ENCODE measurements around the gene STN1.

The STN1 gene

DNA sequence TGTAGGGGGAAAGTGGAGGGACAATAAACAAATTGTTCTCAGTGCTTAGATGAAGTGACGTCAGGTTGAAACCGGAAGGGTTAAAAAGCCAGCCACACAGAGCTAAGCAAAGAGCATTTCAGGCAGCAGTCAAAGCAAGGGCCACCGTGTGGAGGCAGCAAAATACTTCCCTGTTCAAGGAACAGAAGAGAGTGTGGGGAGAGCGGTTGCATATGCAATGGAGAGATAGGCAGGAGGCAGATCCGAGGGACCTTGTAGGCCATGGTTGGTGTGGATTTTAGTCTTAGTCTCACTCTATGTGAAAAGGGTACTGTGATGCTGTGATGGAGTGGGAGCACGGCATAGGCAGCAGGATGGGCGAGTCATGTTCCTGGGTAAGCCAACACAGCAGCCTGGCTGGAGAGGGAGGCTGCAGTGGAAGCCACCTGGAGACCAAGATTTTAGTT, 3.8 kb upstream of the STN1 start:
- Histone ChIP-seq H4K20me1 (ENCODE audit: insufficient read depth, low read length) (no peaks in the 10 kb centered on the region), H3K79me2 (ENCODE audit: low read length) (peaks cover 3% of the 10 kb centered on the region; the same call in 1 of the 2 replicates), H3K4me3 (ENCODE audit: low read length) (no peak overlapping the region), H2AFZ (ENCODE audit: low read depth, low read length) (no peak overlapping the region), H3K27me3 (ENCODE audit: low read depth, low read length) (no peaks in the 10 kb centered on the region), H3K27ac (ENCODE audit: low read length) (no peak overlapping the region), H3K36me3 (replicated peaks; ENCODE audit: low read depth, low read length) (no peaks in the 10 kb centered on the region), H3K4me2 (ENCODE audit: low read length) (no peak overlapping the region), H3K4me1 (ENCODE audit: low read length) (peaks cover 11% of the 10 kb centered on the region), H3K9ac (ENCODE audit: low read length) (no peak overlapping the region), H3K9me3 (ENCODE audit: insufficient read depth, low read length) (no peaks in the 10 kb centered on the region)
- TF ChIP-seq EZH2phosphoT487 (IDR thresholded peaks at IDR 0.05; ENCODE audit: low read depth): no peak
- TF ChIP-seq, protein P1, sequence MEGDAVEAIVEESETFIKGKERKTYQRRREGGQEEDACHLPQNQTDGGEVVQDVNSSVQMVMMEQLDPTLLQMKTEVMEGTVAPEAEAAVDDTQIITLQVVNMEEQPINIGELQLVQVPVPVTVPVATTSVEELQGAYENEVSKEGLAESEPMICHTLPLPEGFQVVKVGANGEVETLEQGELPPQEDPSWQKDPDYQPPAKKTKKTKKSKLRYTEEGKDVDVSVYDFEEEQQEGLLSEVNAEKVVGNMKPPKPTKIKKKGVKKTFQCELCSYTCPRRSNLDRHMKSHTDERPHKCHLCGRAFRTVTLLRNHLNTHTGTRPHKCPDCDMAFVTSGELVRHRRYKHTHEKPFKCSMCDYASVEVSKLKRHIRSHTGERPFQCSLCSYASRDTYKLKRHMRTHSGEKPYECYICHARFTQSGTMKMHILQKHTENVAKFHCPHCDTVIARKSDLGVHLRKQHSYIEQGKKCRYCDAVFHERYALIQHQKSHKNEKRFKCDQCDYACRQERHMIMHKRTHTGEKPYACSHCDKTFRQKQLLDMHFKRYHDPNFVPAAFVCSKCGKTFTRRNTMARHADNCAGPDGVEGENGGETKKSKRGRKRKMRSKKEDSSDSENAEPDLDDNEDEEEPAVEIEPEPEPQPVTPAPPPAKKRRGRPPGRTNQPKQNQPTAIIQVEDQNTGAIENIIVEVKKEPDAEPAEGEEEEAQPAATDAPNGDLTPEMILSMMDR (IDR thresholded peaks at IDR 0.05; ENCODE audit: low read depth, low read length): no peak

DNA sequence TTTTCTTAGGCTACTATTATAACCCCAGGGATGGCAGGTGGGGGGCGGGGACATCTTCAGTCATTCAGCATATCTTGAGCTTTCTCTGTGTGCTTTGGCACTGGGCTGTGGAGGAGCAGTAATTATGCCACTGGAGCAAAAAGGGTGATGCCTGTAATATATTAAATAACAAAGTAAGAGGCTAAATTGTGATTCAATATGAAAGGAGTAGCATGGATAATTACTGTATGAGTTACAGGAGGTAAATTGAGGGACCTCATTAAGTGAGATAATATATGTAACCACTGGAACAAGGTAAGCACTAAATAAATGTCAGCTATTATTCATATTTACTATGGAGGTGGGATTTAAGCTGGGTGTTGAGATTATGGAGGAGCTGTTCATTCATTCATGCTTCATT, 3.3 kb upstream of the STN1 start:
- H3K27ac ChIP-seq (ENCODE audit: low read length): no peak overlapping the region
- peaks cover 11% of the 10 kb centered on the region for H3K4me1 ChIP-seq (ENCODE audit: low read length)
- no peak overlapping the region for H3K4me2 ChIP-seq (ENCODE audit: low read length)

DNA sequence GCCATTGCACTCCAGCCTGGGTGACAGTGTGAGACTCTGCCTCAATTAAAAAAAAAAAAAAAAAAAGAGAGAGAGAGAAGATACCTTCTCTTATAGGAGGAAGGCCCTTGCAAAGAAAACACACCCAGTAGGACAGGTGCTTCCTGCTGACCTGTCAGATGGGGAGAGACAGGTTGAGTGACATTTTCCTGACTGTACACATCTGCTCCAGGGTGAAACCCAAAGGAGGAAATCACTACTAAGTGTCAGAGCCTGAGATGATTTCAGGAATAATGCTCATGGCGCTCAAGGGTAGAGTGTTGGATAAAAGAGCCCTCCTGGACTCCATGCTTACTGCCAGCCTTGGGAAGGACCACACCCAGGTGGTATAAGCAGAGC, 1.7 kb upstream of the STN1 start:
- Histone ChIP-seq H3K36me3 (replicated peaks; ENCODE audit: low read depth, low read length) (peaks cover 18% of the 10 kb centered on the region), H4K20me1 (ENCODE audit: insufficient read depth, low read length) (no peaks in the 10 kb centered on the region), H3K4me3 (ENCODE audit: low read length) (no peak overlapping the region), H3K79me2 (ENCODE audit: low read length) (peaks cover 3% of the 10 kb centered on the region; the same call in 1 of the 2 replicates), H3K4me2 (ENCODE audit: low read length) (no peak overlapping the region), H3K27me3 (ENCODE audit: low read depth, low read length) (no peaks in the 10 kb centered on the region), H2AFZ (ENCODE audit: low read depth, low read length) (no peak overlapping the region), H3K9ac (ENCODE audit: low read length) (no peak overlapping the region), H3K9me3 (ENCODE audit: insufficient read depth, low read length) (no peaks in the 10 kb centered on the region), H3K27ac (ENCODE audit: low read length) (no peak overlapping the region), H3K4me1 (ENCODE audit: low read length) (peaks cover 11% of the 10 kb centered on the region)
- TF ChIP-seq, protein P1 (IDR thresholded peaks at IDR 0.05; ENCODE audit: low read depth, low read length): no peak
- no peak for TF ChIP-seq EZH2phosphoT487 (IDR thresholded peaks at IDR 0.05; ENCODE audit: low read depth)

More for the DNA sequence above, 3.3 kb upstream of the STN1 start:
- TF ChIP-seq, protein P1 (IDR thresholded peaks at IDR 0.05; ENCODE audit: low read depth, low read length): no peak
- no peak for TF ChIP-seq EZH2phosphoT487 (IDR thresholded peaks at IDR 0.05; ENCODE audit: low read depth)
- Histone ChIP-seq H3K79me2 (ENCODE audit: low read length) (peaks cover 3% of the 10 kb centered on the region; the same call in 1 of the 2 replicates), H4K20me1 (ENCODE audit: insufficient read depth, low read length) (no peaks in the 10 kb centered on the region), H3K4me3 (ENCODE audit: low read length) (no peak overlapping the region), H3K9me3 (ENCODE audit: insufficient read depth, low read length) (no peaks in the 10 kb centered on the region), H3K27me3 (ENCODE audit: low read depth, low read length) (no peaks in the 10 kb centered on the region), H3K9ac (ENCODE audit: low read length) (no peak overlapping the region), H2AFZ (ENCODE audit: low read depth, low read length) (no peak overlapping the region; the same call in 1 of the 2 replicates), H3K36me3 (replicated peaks; ENCODE audit: low read depth, low read length) (peaks cover 2% of the 10 kb centered on the region)

DNA sequence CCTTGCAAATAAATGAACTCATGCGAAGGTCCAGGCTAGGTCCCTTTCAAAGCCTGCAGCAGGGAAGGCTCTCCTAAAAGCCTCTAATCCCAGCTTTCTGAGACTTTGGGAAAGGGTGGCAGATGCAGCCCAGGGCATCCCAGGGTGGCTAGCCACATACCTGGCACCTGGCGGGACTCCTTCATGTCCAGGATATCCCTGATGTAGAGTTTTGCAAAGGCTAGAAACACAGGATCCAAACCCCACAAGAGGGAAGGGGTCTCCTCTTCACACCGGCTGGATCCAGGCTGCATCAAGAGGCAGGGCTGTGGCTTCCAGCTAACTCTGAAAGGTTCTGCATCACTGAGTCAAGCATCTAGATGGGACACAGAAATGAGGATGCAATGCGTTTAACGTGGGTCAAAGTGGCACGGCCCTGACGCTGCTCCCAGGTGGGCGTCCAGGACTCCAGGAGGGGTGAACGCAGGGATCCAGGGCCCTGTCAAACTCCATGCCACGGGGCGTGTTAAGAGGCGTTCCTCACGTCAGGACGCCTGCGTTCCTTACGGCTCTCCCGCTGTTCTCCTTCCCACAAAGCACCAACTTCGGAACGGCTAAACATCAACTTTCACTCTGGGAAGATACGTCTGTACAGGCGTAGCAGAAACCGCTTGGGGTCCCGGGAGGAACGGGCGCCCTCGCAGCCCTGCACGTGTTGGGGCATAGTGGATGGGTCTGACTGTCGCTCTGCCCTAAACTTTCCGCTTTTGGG, 507 bp downstream of the STN1 start:
- Histone ChIP-seq H3K27ac (ENCODE audit: low read length) (peak overlapping the region; percentile 35), H2AFZ (ENCODE audit: low read depth, low read length) (peak overlapping the region; percentile 88), H3K27me3 (ENCODE audit: low read depth, low read length) (no peaks in the 10 kb centered on the region), H3K4me2 (ENCODE audit: low read length) (peak overlapping the region; percentile 89), H3K4me1 (ENCODE audit: low read length) (peaks cover 11% of the 10 kb centered on the region), H3K9ac (ENCODE audit: low read length) (peak overlapping the region; percentile 90), H3K9me3 (ENCODE audit: insufficient read depth, low read length) (no peaks in the 10 kb centered on the region), H4K20me1 (ENCODE audit: insufficient read depth, low read length) (no peaks in the 10 kb centered on the region), H3K79me2 (ENCODE audit: low read length) (peaks cover 3% of the 10 kb centered on the region; the same call in 1 of the 2 replicates), H3K36me3 (replicated peaks; ENCODE audit: low read depth, low read length) (peaks cover 19% of the 10 kb centered on the region), H3K4me3 (ENCODE audit: low read length) (peak overlapping the region; percentile 90)
- TF ChIP-seq, protein P1 (IDR thresholded peaks at IDR 0.05; ENCODE audit: low read depth, low read length): no peak
- TF ChIP-seq EZH2phosphoT487 (IDR thresholded peaks at IDR 0.05; ENCODE audit: low read depth): no peak

Measured in OCI-LY3 (cell line).